C4-2B (cell line): ENCODE results near the gene CTBS.

Experiments used
- CTCF ChIP-seq: fragments of 450-650 bp; conservative IDR thresholded peaks from 2 replicates; pipeline ENCODE4 v1.5.1; 2017; ENCODE audit warnings: mild to moderate bottlenecking
- ZFX ChIP-seq: fragments of 450-650 bp; IDR thresholded peaks from 2 replicates; pipeline ENCODE4 v1.6.1; 2017

DNA sequence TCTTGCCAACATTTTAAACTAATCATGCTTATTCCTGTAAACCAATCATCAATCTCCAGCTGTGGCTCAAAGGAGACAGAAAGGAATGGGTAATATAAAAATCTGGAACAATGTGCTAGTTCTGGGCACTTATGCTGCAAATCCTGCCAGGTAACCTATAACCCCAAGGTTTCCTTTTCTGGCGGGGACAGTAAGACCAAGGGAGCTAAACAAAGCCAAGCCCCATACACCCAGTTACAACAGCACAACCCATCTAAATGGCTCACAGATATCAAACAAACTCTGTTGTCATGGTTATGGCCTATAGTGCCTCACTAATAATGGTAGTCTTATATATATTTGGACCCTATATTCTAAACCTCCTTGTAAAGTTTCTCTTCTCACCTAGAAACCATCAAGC is 36.9 kb upstream of the CTBS start:
- TF ChIP-seq CTCF (no peak), ZFX (no peak)
